Ishikawa (cell line): ENCODE results near the gene RAP1GAP2.

ENCODE experiments used
- CREB1 ChIP-seq: IDR thresholded peaks from 2 replicates; pipeline ENCODE4 v1.6.1; 2012; ENCODE audit warnings: low read depth
- EP300 ChIP-seq: IDR thresholded peaks from 2 replicates; pipeline ENCODE4 v1.6.1; 2012; ENCODE audit warnings: borderline replicate concordance
- FOXM1 ChIP-seq: IDR thresholded peaks from 2 replicates; pipeline ENCODE4 v1.6.1; 2012; ENCODE audit warnings: low read depth, borderline replicate concordance
- RAD21 ChIP-seq: IDR thresholded peaks from 2 replicates; pipeline ENCODE4 v1.6.1; 2012; ENCODE audit warnings: low read depth
- REST ChIP-seq: IDR thresholded peaks from 2 replicates; pipeline ENCODE4 v1.6.1; 2012; ENCODE audit warnings: low read depth, mild to moderate bottlenecking
- YY1 ChIP-seq: IDR thresholded peaks from 2 replicates; pipeline ENCODE4 v1.6.1; 2012; ENCODE audit warnings: low read depth

GRCh38 chr17:2905269-2905668 is 109.0 kb downstream of the RAP1GAP2 start:
- TF ChIP-seq FOXM1 (no peak), RAD21 (no peak), REST (no peak), YY1 (no peak), EP300 (no peak), CREB1 (no peak)
